A549 (cell line): Measurements from ENCODE around the gene TSR2. TPM values are rescaled to one million over a fixed set of nuclear protein-coding genes. Genes with fewer than 3 reads are reported as not detected.

Experiments
- ATAC-seq, 2 experiments: fragments of 200-7000 bp in 1 of 2; fragments of >200 bp in 1 of 2; cut with Nextera tagmentation in 1 of 2; cut with Tn5 transposase in 1 of 2; 3 replicates each; pipeline versions ENCODE4 v1.8.0 to v1.9.1; 2018 to 2020; ENCODE audit warnings: mild to moderate bottlenecking in 1 of 2, moderate library complexity in 1 of 2
- CTCF ChIA-PET: fragments of 300-600 bp; sonication (Branson Sonifier 250); formaldehyde crosslinking; extraction: SDS; loops from one replicate; lab custom pipeline; 2021; ENCODE audit warnings: antibody characterized with exemption, inconsistent platforms; lab: Yijun Ruan, JAX
- POLR2A ChIA-PET: fragments of 350-600 bp; formaldehyde crosslinking; extraction: SDS; loops from one replicate; lab custom pipeline; 2021; ENCODE audit warnings: antibody characterized with exemption, inconsistent platforms; lab: Yijun Ruan, JAX
- DNase-seq, 2 experiments: peaks; one replicate each; pipeline versions ENCODE4 v3.0.0 to v3.0.0-alpha.2; 2011 to 2016; ENCODE audit warnings: low read depth in 1 of 2, low spot score in 1 of 2
- FAIRE-seq: peaks from 2 replicates; lab custom pipeline; 2011; peaks lifted over from hg19 to GRCh38; lab: Jason Lieb, UNC
- H3K27ac ChIP-seq, 2 experiments: fragments of >200 bp; sonication (Bioruptor Twin); formaldehyde crosslinking; 3 replicates each; pipeline ENCODE4 v1.5.1; 2016 to 2017
- H3K4me1 ChIP-seq: fragments of >200 bp; sonication (Bioruptor Twin); formaldehyde crosslinking; 3 replicates; pipeline ENCODE4 v1.6.1; 2016
- H3K4me2 ChIP-seq: fragments of >200 bp; sonication (Bioruptor Twin); formaldehyde crosslinking; 3 replicates; pipeline ENCODE4 v1.6.1; 2016
- H3K4me3 ChIP-seq: fragments of >200 bp; sonication (Bioruptor Twin); formaldehyde crosslinking; 3 replicates; pipeline ENCODE4 v1.5.1; 2016
- H3K9me3 ChIP-seq: fragments of >200 bp; sonication (Bioruptor Twin); formaldehyde crosslinking; 3 replicates; pipeline ENCODE4 v1.6.1; 2016
- CBX2 ChIP-seq: fragments of 200-600 bp; sonication (generic); IDR thresholded peaks from 2 replicates; pipeline ENCODE4 v1.6.1; 2016; ENCODE audit warnings: low read depth, mild to moderate bottlenecking, borderline replicate concordance
- CBX8 ChIP-seq: fragments of 200-600 bp; sonication (generic); IDR thresholded peaks from 2 replicates; pipeline ENCODE4 v1.6.1; 2016
- CEBPB ChIP-seq, 2 experiments: fragments of >200 bp in 1 of 2; sonication (Bioruptor Twin) in 1 of 2; formaldehyde crosslinking in 1 of 2; IDR thresholded peaks; 2 replicates each; pipeline ENCODE4 v1.6.1; 2012 to 2016
- CTCF ChIP-seq: fragments of >200 bp; sonication (Bioruptor Twin); formaldehyde crosslinking; IDR thresholded peaks from 3 replicates; pipeline ENCODE4 v1.5.1; 2016
- EHMT2 ChIP-seq: fragments of 200-600 bp; sonication (generic); IDR thresholded peaks from 2 replicates; pipeline ENCODE4 v1.6.1; 2016; ENCODE audit warnings: antibody characterized with exemption, low read depth, mild to moderate bottlenecking, moderate library complexity
- FOSL2 ChIP-seq, 2 experiments: fragments of 450-650 bp in 1 of 2; fragments of >200 bp in 1 of 2; sonication (Bioruptor Twin) in 1 of 2; formaldehyde crosslinking; IDR thresholded peaks; 2 replicates each; pipeline versions ENCODE4 v1.5.0 to v1.6.1; 2016 to 2020; ENCODE audit warnings: mild to moderate bottlenecking in 1 of 2, moderate library complexity in 1 of 2
- FOXS1 ChIP-seq: fragments of 250-450 bp; sonication (Bioruptor Pico); IDR thresholded peaks from 2 replicates; pipeline ENCODE4 v1.5.0; 2020; ENCODE audit warnings: mild to moderate bottlenecking, moderate library complexity
- HDAC2 ChIP-seq: fragments of 200-600 bp; sonication (generic); IDR thresholded peaks from 2 replicates; pipeline ENCODE4 v1.6.1; 2016
- HMGXB4 ChIP-seq: fragments of 250-450 bp; sonication (Bioruptor Pico); IDR thresholded peaks from 2 replicates; pipeline ENCODE4 v1.5.0; 2021; ENCODE audit warnings: mild to moderate bottlenecking, moderate library complexity, borderline replicate concordance
- HOXB13 ChIP-seq: fragments of 250-450 bp; sonication (Bioruptor Pico); IDR thresholded peaks from 2 replicates; pipeline ENCODE4 v1.5.0; 2020; ENCODE audit warnings: low read depth, mild to moderate bottlenecking, moderate library complexity
- KDM1A ChIP-seq: fragments of 200-600 bp; sonication (generic); IDR thresholded peaks from 2 replicates; pipeline ENCODE4 v1.6.1; 2016; ENCODE audit warnings: low read depth, mild to moderate bottlenecking
- MAZ ChIP-seq: fragments of 150-350 bp; IDR thresholded peaks from 2 replicates; pipeline ENCODE4 v1.6.1; 2014; ENCODE audit warnings: antibody characterized with exemption, low read depth, low read length, borderline replicate concordance
- MYC ChIP-seq: IDR thresholded peaks from 2 replicates; pipeline ENCODE4 v1.6.1; 2012; ENCODE audit warnings: mild to moderate bottlenecking, inconsistent platforms, low read length, improper control_type of control experiment, borderline replicate concordance
- PHF8 ChIP-seq: fragments of 200-600 bp; sonication (generic); IDR thresholded peaks from 2 replicates; pipeline ENCODE4 v1.6.1; 2016; ENCODE audit warnings: low read depth, mild to moderate bottlenecking, antibody characterized with exemption, moderate library complexity, borderline replicate concordance
- REST ChIP-seq: fragments of 200-600 bp; sonication (generic); IDR thresholded peaks from 2 replicates; pipeline ENCODE4 v1.6.1; 2016; ENCODE audit warnings: antibody characterized with exemption, mild to moderate bottlenecking, moderate library complexity
- SREBF2 ChIP-seq: fragments of 450-650 bp; IDR thresholded peaks from 2 replicates; pipeline ENCODE4 v1.6.1; 2014; ENCODE audit warnings: mild to moderate bottlenecking, moderate library complexity
- TFCP2L1 ChIP-seq: fragments of 250-450 bp; sonication (Bioruptor Pico); IDR thresholded peaks from 2 replicates; pipeline ENCODE4 v1.5.0; 2021; ENCODE audit warnings: mild to moderate bottlenecking
- USF2 ChIP-seq: fragments of 450-650 bp; IDR thresholded peaks from 2 replicates; pipeline ENCODE4 v1.6.1; 2014; ENCODE audit warnings: antibody characterized with exemption
- ZC3H11A ChIP-seq: fragments of 450-650 bp; IDR thresholded peaks from 2 replicates; pipeline ENCODE4 v1.6.1; 2014; ENCODE audit warnings: antibody characterized with exemption, mild to moderate bottlenecking
- WGBS: methylation state at CpG from one replicate; pipeline ENCODE4 v1.1.6; 2017; ENCODE audit errors: missing lambda C conversion rate; 5-methylcytosine and 5-hydroxymethylcytosine counted together
- polyA plus RNA-seq, 4 experiments: library from polyadenylated mRNA; depleted of rRNA in 3 of 4; stranded (reverse); fragments of >200 nt; fragmentation: RNase III in 1 of 4; extraction: RNeasy Plus Mini Kit Qiagen cat#74134 plus additional on column Dnase treatment in 1 of 4; gene quantifications; 2 replicates in 3 of 4; 3 replicates in 1 of 4; pipeline ENCODE4 v1.2.3, GENCODE V29; 2011 to 2017
- TF ChIP-seq, protein P1 (sequence below): IDR thresholded peaks from 2 replicates; pipeline ENCODE4 v1.6.1; 2012

TSR2 gene
- polyA plus RNA-seq, 2 of the 4 experiments (the other 2 are of a cell fraction): 26.9 to 60.4 TPM

DNA sequence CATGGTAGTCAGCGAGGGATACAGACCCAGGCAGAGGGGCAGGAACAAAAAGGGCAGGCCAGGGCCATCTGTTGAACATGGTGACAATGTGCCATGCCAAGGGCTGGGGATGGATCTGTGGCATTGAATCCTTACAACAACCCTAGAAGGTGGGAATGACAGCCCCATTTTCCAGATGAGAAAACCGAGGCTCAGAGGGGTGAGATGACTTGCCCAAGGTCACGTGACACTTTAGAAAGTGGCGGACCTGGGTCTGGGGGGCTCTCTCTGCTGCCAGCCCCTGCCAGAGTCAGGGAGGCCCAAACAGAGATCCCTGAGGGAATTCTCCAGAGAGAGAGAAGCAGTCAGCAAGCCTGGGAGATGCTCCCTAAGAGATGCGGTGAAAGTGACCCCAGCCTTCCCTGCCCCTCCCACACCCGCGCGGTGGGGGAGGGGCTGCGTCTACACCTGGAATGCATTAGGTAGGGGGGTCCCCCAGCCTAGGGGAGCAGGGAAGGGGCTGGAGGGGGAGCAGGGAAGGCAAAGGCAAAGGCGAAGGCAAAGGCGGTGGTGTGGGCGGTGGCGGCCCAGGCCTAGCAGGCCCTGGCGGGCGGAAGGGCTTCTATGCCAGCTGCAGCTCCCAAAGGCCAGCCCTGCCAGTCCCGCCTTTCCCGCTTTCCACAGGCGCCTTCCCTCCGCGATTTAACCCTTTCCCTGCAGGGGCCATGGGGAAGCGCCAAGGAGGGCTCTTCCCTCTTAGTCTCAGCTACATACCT lies 42.8 kb downstream of the TSR2 start:
- POLR2A ChIA-PET: no interaction called here
- no peak overlapping the region for H3K4me2 ChIP-seq
- TF ChIP-seq FOSL2 (IDR thresholded peaks at IDR 0.05): no peak
- TF ChIP-seq FOSL2 (CRISPR knock-in tag; IDR thresholded peaks at IDR 0.05): no peak
- WGBS: 51% methylated on average over 12 of the region's 21 CpGs
- ATAC-seq (peak in 1 of 2 experiments; percentile 54; a peak in 3 of 6 replicates), DNase-seq (no peak), FAIRE-seq (no peak)
- no peaks in the 10 kb centered on the region for H3K9me3 ChIP-seq
- CTCF ChIA-PET: no interaction called here
- H3K4me3 ChIP-seq: no peak overlapping the region
- peaks cover 7% of the 10 kb centered on the region; the same call in 1 of the 3 replicates for H3K4me1 ChIP-seq
- no peak overlapping the region for H3K27ac ChIP-seq

- Histone ChIP-seq H3K4me3 (no peak overlapping the region), H3K27ac (no peak overlapping the region), H3K4me2 (no peak overlapping the region), H3K9me3 (no peaks in the 10 kb centered on the region), H3K4me1 (peaks cover 7% of the 10 kb centered on the region; the same call in 1 of the 3 replicates)
- POLR2A ChIA-PET: no interaction called here
- 90% methylated on average over 9 of the region's 9 CpGs for WGBS
- ATAC-seq (no peak), DNase-seq (no peak), FAIRE-seq (no peak)
- CTCF ChIA-PET: no interaction called here
- TF ChIP-seq TFCP2L1 (CRISPR knock-in tag): no peak
- no peak for TF ChIP-seq HOXB13 (CRISPR knock-in tag)
- no peak for TF ChIP-seq CBX8
- TF ChIP-seq MAZ: no peak
- TF ChIP-seq CTCF: no peak
- TF ChIP-seq, protein P1, sequence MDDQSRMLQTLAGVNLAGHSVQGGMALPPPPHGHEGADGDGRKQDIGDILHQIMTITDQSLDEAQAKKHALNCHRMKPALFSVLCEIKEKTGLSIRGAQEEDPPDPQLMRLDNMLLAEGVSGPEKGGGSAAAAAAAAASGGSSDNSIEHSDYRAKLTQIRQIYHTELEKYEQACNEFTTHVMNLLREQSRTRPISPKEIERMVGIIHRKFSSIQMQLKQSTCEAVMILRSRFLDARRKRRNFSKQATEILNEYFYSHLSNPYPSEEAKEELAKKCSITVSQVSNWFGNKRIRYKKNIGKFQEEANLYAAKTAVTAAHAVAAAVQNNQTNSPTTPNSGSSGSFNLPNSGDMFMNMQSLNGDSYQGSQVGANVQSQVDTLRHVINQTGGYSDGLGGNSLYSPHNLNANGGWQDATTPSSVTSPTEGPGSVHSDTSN: no peak
- TF ChIP-seq CBX2: no peak
- TF ChIP-seq SREBF2: no peak
- no peak for TF ChIP-seq ZC3H11A
- TF ChIP-seq USF2: no peak
- no peak for TF ChIP-seq KDM1A
Observed at GRCh38 chrX:54483946-54484345, 43.7 kb downstream of the TSR2 start.

- FAIRE-seq: no peak
- POLR2A ChIA-PET: no interaction called here
- CTCF ChIA-PET: no interaction called here
- TF ChIP-seq REST (no peak), HMGXB4 (CRISPR knock-in tag) (no peak), HDAC2 (no peak), MYC (no peak), PHF8 (no peak), FOXS1 (CRISPR knock-in tag) (no peak), CEBPB (IDR thresholded peaks at IDR 0.05) (no peak), CTCF (no peak), EHMT2 (no peak)
Observed at GRCh38 chrX:54484666-54485065, 44.5 kb downstream of the TSR2 start.

More at GRCh38 chrX:54484666-54485065, 44.5 kb downstream of the TSR2 start:
- ATAC-seq (peak; percentile 45 to 62; a peak in 4 of 6 replicates), DNase-seq (no peak)
- Histone ChIP-seq H3K4me3 (no peak overlapping the region), H3K9me3 (no peaks in the 10 kb centered on the region), H3K4me2 (no peak overlapping the region), H3K4me1 (peaks cover 7% of the 10 kb centered on the region; the same call in 1 of the 3 replicates), H3K27ac (no peak overlapping the region)
- 56% methylated on average over 2 of the region's 3 CpGs for WGBS
